ENCODE data around the gene HMGCS2. TPM values are rescaled to one million over a fixed set of nuclear protein-coding genes. Genes with fewer than 3 reads are reported as not detected.

HMGCS2 gene
- total RNA-seq, 1 donor from 2014 or later = not detected

- H4K20me1 ChIP-seq (ENCODE audit: low read depth) = no peaks in the 10 kb centered on the region
- H2AFZ ChIP-seq (replicated peaks) = no peak overlapping the region
- TF ChIP-seq EZH2 (IDR thresholded peaks at IDR 0.05) (no peak), EZH2phosphoT487 (IDR thresholded peaks at IDR 0.05) (no peak), CTCF (IDR thresholded peaks at IDR 0.05) (no peak)
- H3K9me3 ChIP-seq (ENCODE audit: low read depth) = no peaks in the 10 kb centered on the region
- Mint-ChIP-seq H3K9me3 (no peaks in the 10 kb centered on the region), H3K4me1 (peaks cover 6% of the 10 kb centered on the region), H3K27ac (no peak overlapping the region), H3K36me3 (peaks cover 23% of the 10 kb centered on the region), H3K4me3 (no peak overlapping the region), H3K27me3 (ENCODE audit: insufficient read depth, low read depth) (peaks cover 3% of the 10 kb centered on the region)
- H3K79me2 ChIP-seq (ENCODE audit: low read depth) = no peaks in the 10 kb centered on the region
- H3K9ac ChIP-seq = no peak overlapping the region
- no peak overlapping the region for H3K4me3 ChIP-seq
- H3K27me3 ChIP-seq = no peaks in the 10 kb centered on the region
- H3K36me3 ChIP-seq = no peaks in the 10 kb centered on the region
- peaks cover 26% of the 10 kb centered on the region for H3F3A ChIP-seq (ENCODE audit: low read depth)
- H3K27ac ChIP-seq = no peak overlapping the region
- no peak overlapping the region for H3K4me2 ChIP-seq
- DNase-seq (ENCODE audit: low spot score) = no peak
- H3K4me1 ChIP-seq = peaks cover 13% of the 10 kb centered on the region
Observed at GRCh38 chr1:119745034-119745433, 23.7 kb downstream of the HMGCS2 start.

- no peaks in the 10 kb centered on the region for H3K27me3 ChIP-seq
- peaks cover 3% of the 10 kb centered on the region for H3K27me3 Mint-ChIP-seq (ENCODE audit: insufficient read depth, low read depth)
- peaks cover 23% of the 10 kb centered on the region for H3K36me3 Mint-ChIP-seq
- H3F3A ChIP-seq (ENCODE audit: low read depth) = peaks cover 26% of the 10 kb centered on the region
- no peak for DNase-seq (ENCODE audit: low spot score)
- peaks cover 13% of the 10 kb centered on the region for H3K4me1 ChIP-seq
- H3K9ac ChIP-seq = no peak overlapping the region
- H3K36me3 ChIP-seq = no peaks in the 10 kb centered on the region
- H3K4me2 ChIP-seq = no peak overlapping the region
- H3K9me3 Mint-ChIP-seq = no peaks in the 10 kb centered on the region
- H2AFZ ChIP-seq (replicated peaks) = no peak overlapping the region
- TF ChIP-seq EZH2 (IDR thresholded peaks at IDR 0.05) (no peak), CTCF (IDR thresholded peaks at IDR 0.05) (no peak), EZH2phosphoT487 (IDR thresholded peaks at IDR 0.05) (no peak)
- no peak overlapping the region for H3K27ac ChIP-seq
- H3K4me1 Mint-ChIP-seq = peaks cover 6% of the 10 kb centered on the region
- no peaks in the 10 kb centered on the region for H3K79me2 ChIP-seq (ENCODE audit: low read depth)
- no peaks in the 10 kb centered on the region for H4K20me1 ChIP-seq (ENCODE audit: low read depth)
- no peak overlapping the region for H3K27ac Mint-ChIP-seq
- no peaks in the 10 kb centered on the region for H3K9me3 ChIP-seq (ENCODE audit: low read depth)
- no peak overlapping the region for H3K4me3 ChIP-seq
- no peak overlapping the region for H3K4me3 Mint-ChIP-seq
Observed at GRCh38 chr1:119744598-119744942, 24.1 kb downstream of the HMGCS2 start.

- no peak overlapping the region for H3K4me3 Mint-ChIP-seq
- peaks cover 3% of the 10 kb centered on the region for H3K27me3 Mint-ChIP-seq (ENCODE audit: insufficient read depth, low read depth)
- peak; percentile 83 for DNase-seq (ENCODE audit: low spot score)
- Histone ChIP-seq H3K9ac (no peak overlapping the region), H3K4me3 (no peak overlapping the region), H3K9me3 (ENCODE audit: low read depth) (no peaks in the 10 kb centered on the region), H3K4me2 (no peak overlapping the region), H4K20me1 (ENCODE audit: low read depth) (no peaks in the 10 kb centered on the region), H3F3A (ENCODE audit: low read depth) (peaks cover 26% of the 10 kb centered on the region), H3K36me3 (no peaks in the 10 kb centered on the region), H3K27me3 (no peaks in the 10 kb centered on the region), H3K4me1 (peaks cover 13% of the 10 kb centered on the region), H2AFZ (replicated peaks) (no peak overlapping the region), H3K27ac (no peak overlapping the region), H3K79me2 (ENCODE audit: low read depth) (no peaks in the 10 kb centered on the region)
- H3K9me3 Mint-ChIP-seq = no peaks in the 10 kb centered on the region
- peaks cover 27% of the 10 kb centered on the region for H3K36me3 Mint-ChIP-seq
- H3K27ac Mint-ChIP-seq = no peak overlapping the region
- peaks cover 6% of the 10 kb centered on the region for H3K4me1 Mint-ChIP-seq
- TF ChIP-seq EZH2 (IDR thresholded peaks at IDR 0.05) = no peak
- peak; percentile 94 for TF ChIP-seq CTCF (IDR thresholded peaks at IDR 0.05)
Observed at GRCh38 chr1:119743776-119744597, 24.7 kb downstream of the HMGCS2 start.
